PFSK-1 (cell line): ENCODE results near the gene MRTO4.

Experiments
- FOXP2 ChIP-seq: optimal IDR thresholded peaks from 2 replicates; pipeline ENCODE3; 2011; ENCODE audit warnings: borderline replicate concordance, control low read depth, inconsistent platforms; ENCODE audit not compliant: insufficient read depth; ENCODE audit errors: extremely low read length, extremely low read depth
- POLR2AphosphoS5 ChIP-seq: IDR thresholded peaks from 2 replicates; pipeline ENCODE4 v1.6.1; 2012; ENCODE audit warnings: low read depth, mild to moderate bottlenecking, control low read depth, low read length, moderate library complexity
- SIN3A ChIP-seq: IDR thresholded peaks from 2 replicates; pipeline ENCODE4 v1.6.1; 2012; ENCODE audit warnings: mild to moderate bottlenecking, low read length, moderate library complexity, borderline replicate concordance; ENCODE audit not compliant: insufficient read depth
- TAF1 ChIP-seq: IDR thresholded peaks from 2 replicates; pipeline ENCODE4 v1.6.1; 2012; ENCODE audit warnings: low read length, control low read depth, borderline replicate concordance; ENCODE audit not compliant: insufficient read depth
- TF ChIP-seq, protein P1 (sequence below), 2 experiments: IDR thresholded peaks; 2 replicates each; pipeline versions ENCODE4 v1.6.1 to v1.8.0; 2011 to 2012; ENCODE audit warnings: low read depth in 2 of 2, low read length in 2 of 2, control low read depth in 1 of 2, inconsistent platforms in 1 of 2, mild to moderate bottlenecking in 1 of 2, moderate library complexity in 1 of 2; ENCODE audit not compliant: insufficient read depth in 1 of 2

The MRTO4 gene

GRCh38 chr1:19260211-19261138 lies 8.9 kb downstream of the MRTO4 start:
- TF ChIP-seq FOXP2, result no peak
- TF ChIP-seq SIN3A, result no peak
- no peak; the same call in 1 of the 2 replicates for TF ChIP-seq POLR2AphosphoS5
- TF ChIP-seq, protein P1, sequence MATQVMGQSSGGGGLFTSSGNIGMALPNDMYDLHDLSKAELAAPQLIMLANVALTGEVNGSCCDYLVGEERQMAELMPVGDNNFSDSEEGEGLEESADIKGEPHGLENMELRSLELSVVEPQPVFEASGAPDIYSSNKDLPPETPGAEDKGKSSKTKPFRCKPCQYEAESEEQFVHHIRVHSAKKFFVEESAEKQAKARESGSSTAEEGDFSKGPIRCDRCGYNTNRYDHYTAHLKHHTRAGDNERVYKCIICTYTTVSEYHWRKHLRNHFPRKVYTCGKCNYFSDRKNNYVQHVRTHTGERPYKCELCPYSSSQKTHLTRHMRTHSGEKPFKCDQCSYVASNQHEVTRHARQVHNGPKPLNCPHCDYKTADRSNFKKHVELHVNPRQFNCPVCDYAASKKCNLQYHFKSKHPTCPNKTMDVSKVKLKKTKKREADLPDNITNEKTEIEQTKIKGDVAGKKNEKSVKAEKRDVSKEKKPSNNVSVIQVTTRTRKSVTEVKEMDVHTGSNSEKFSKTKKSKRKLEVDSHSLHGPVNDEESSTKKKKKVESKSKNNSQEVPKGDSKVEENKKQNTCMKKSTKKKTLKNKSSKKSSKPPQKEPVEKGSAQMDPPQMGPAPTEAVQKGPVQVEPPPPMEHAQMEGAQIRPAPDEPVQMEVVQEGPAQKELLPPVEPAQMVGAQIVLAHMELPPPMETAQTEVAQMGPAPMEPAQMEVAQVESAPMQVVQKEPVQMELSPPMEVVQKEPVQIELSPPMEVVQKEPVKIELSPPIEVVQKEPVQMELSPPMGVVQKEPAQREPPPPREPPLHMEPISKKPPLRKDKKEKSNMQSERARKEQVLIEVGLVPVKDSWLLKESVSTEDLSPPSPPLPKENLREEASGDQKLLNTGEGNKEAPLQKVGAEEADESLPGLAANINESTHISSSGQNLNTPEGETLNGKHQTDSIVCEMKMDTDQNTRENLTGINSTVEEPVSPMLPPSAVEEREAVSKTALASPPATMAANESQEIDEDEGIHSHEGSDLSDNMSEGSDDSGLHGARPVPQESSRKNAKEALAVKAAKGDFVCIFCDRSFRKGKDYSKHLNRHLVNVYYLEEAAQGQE (IDR thresholded peaks at IDR 0.05; ENCODE audit: insufficient read depth in 1 of 2, low read depth in 2 of 2, low read length in 2 of 2), result no peak
- no peak for TF ChIP-seq TAF1

- TF ChIP-seq POLR2AphosphoS5, result no peak
- no peak for TF ChIP-seq SIN3A
- TF ChIP-seq, protein P1 (IDR thresholded peaks at IDR 0.05; ENCODE audit: insufficient read depth in 1 of 2, low read depth in 2 of 2, low read length in 2 of 2), result no peak
- no peak for TF ChIP-seq TAF1
- no peak for TF ChIP-seq FOXP2
Observed at GRCh38 chr1:19262047-19262446, 10.4 kb downstream of the MRTO4 start.

GRCh38 chr1:19262744-19263143 lies 11.1 kb downstream of the MRTO4 start:
- no peak for TF ChIP-seq POLR2AphosphoS5
- TF ChIP-seq TAF1, result no peak
- TF ChIP-seq FOXP2, result no peak
- no peak for TF ChIP-seq SIN3A
- TF ChIP-seq, protein P1 (IDR thresholded peaks at IDR 0.05; ENCODE audit: insufficient read depth in 1 of 2, low read depth in 2 of 2, low read length in 2 of 2), result no peak

- no peak for TF ChIP-seq SIN3A
- TF ChIP-seq TAF1, result no peak
- TF ChIP-seq POLR2AphosphoS5, result no peak
- TF ChIP-seq FOXP2, result no peak
- TF ChIP-seq, protein P1 (IDR thresholded peaks at IDR 0.05; ENCODE audit: insufficient read depth in 1 of 2, low read depth in 2 of 2, low read length in 2 of 2), result no peak
Observed at GRCh38 chr1:19268445-19268844, 16.8 kb downstream of the MRTO4 start.

- TF ChIP-seq FOXP2 (no peak), TAF1 (no peak), SIN3A (no peak), POLR2AphosphoS5 (no peak)
- TF ChIP-seq, protein P1 (IDR thresholded peaks at IDR 0.05; ENCODE audit: insufficient read depth in 1 of 2, low read depth in 2 of 2, low read length in 2 of 2), result no peak
Observed at GRCh38 chr1:19272064-19272463, 20.5 kb downstream of the MRTO4 start.
